Measurements from ENCODE around the gene COX6B1. TPM values are rescaled to one million over a fixed set of nuclear protein-coding genes. Genes with fewer than 3 reads are reported as not detected.
A peak's percentile ranks its signal among the peaks of the same experiment; 100 is the strongest.
"Not testable (repeated sequence)": the region's sequence is repeated elsewhere in the genome, so short reads cannot be mapped to it uniquely, and the experiment has no call there.

COX6B1 gene
- 609 TPM for polyA plus RNA-seq (2013, experiment 1 of 2)
- 620 TPM for polyA plus RNA-seq (2013, experiment 2 of 2)

GRCh38 chr19:35648017-35648961, at the start of gene COX6B1:
COX6B1 (plus strand) TSS chr19:35648323; CDS start chr19:35651244, 2,921 bp downstream.
- H3K9ac ChIP-seq (ENCODE audit: low read length), result peak within 1 kb of the TSS; percentile 86
- no peak within 1 kb of the TSS for H4K8ac ChIP-seq (ENCODE audit: low read depth, low read length)
- H3K56ac ChIP-seq (ENCODE audit: low read length), result peak within 1 kb of the TSS; percentile 95
- H3K4me3 ChIP-seq (ENCODE audit: low read length), result peak within 1 kb of the TSS; percentile 87
- no peaks in the 10 kb centered on the region for H3K36me3 ChIP-seq (ENCODE audit: control insufficient read depth, insufficient read depth, low read length)
- H2BK15ac ChIP-seq (replicated peaks; ENCODE audit: low read depth), result no peak within 1 kb of the TSS
- H3K4me1 ChIP-seq (ENCODE audit: control insufficient read depth, low read depth, low read length), result peaks cover 4% of the 10 kb centered on the region
- no peak within 1 kb of the TSS for H2AK5ac ChIP-seq (ENCODE audit: low read length)
- DNase-seq, result peak; percentile 99
- H3K4me2 ChIP-seq (ENCODE audit: low read length), result peak within 1 kb of the TSS; percentile 95
- H3K27me3 ChIP-seq (ENCODE audit: insufficient read depth, low read length, poor library complexity), result no peaks in the 10 kb centered on the region
- no CpG with 5 or more reads among the region's 46 CpGs for WGBS (ENCODE audit: extremely low coverage, insufficient coverage, low lambda C conversion rate)
- peak within 1 kb of the TSS; percentile 46 for H3K4ac ChIP-seq (ENCODE audit: low read depth, low read length)
- H3K79me1 ChIP-seq (ENCODE audit: low read length), result peaks cover 11% of the 10 kb centered on the region
- H3K79me2 ChIP-seq (ENCODE audit: control insufficient read depth, insufficient read depth, low read length), result peaks cover 9% of the 10 kb centered on the region
- H3K27ac ChIP-seq (ENCODE audit: low read depth, low read length), result no peak within 1 kb of the TSS
- H2BK120ac ChIP-seq (ENCODE audit: low read depth, low read length), result no peak within 1 kb of the TSS
- H3K18ac ChIP-seq (ENCODE audit: low read length), result peak within 1 kb of the TSS; percentile 81
- H2BK5ac ChIP-seq (ENCODE audit: low read length), result no peak within 1 kb of the TSS
- H4K5ac ChIP-seq (ENCODE audit: low read length), result no peak within 1 kb of the TSS
- no peak within 1 kb of the TSS for H3K23ac ChIP-seq (ENCODE audit: low read length)

- Histone ChIP-seq H2AK5ac (ENCODE audit: low read length) (no peak overlapping the region), H4K8ac (ENCODE audit: low read depth, low read length) (no peak overlapping the region), H3K56ac (ENCODE audit: low read length) (no peak overlapping the region), H3K9ac (ENCODE audit: low read length) (no peak overlapping the region), H2BK120ac (ENCODE audit: low read depth, low read length) (no peak overlapping the region), H3K4me3 (ENCODE audit: low read length) (no peak overlapping the region), H3K4me1 (ENCODE audit: control insufficient read depth, low read depth, low read length) (no peaks in the 10 kb centered on the region), H2BK15ac (replicated peaks; ENCODE audit: low read depth) (no peak overlapping the region), H3K27ac (ENCODE audit: low read depth, low read length) (no peak overlapping the region), H3K79me2 (ENCODE audit: control insufficient read depth, insufficient read depth, low read length) (no peaks in the 10 kb centered on the region), H2BK5ac (ENCODE audit: low read length) (no peak overlapping the region), H4K5ac (ENCODE audit: low read length) (no peak overlapping the region), H3K4ac (ENCODE audit: low read depth, low read length) (no peak overlapping the region), H3K27me3 (ENCODE audit: insufficient read depth, low read length, poor library complexity) (no peaks in the 10 kb centered on the region), H3K18ac (ENCODE audit: low read length) (no peak overlapping the region), H3K4me2 (ENCODE audit: low read length) (no peak overlapping the region), H3K79me1 (ENCODE audit: low read length) (no peaks in the 10 kb centered on the region), H3K23ac (ENCODE audit: low read length) (no peak overlapping the region), H3K36me3 (ENCODE audit: control insufficient read depth, insufficient read depth, low read length) (no peaks in the 10 kb centered on the region)
- WGBS (ENCODE audit: extremely low coverage, insufficient coverage, low lambda C conversion rate), result no CpG with 5 or more reads among the region's 3 CpGs
- no peak for DNase-seq
Observed at GRCh38 chr19:35601971-35602370, 46.2 kb upstream of the COX6B1 start.

GRCh38 chr19:35604436-35604835, 43.7 kb upstream of the COX6B1 start:
- H3K9ac ChIP-seq (ENCODE audit: low read length); H2BK15ac ChIP-seq (replicated peaks; ENCODE audit: low read depth); H2BK5ac ChIP-seq (ENCODE audit: low read length); H3K79me1 ChIP-seq (ENCODE audit: low read length); H3K4me1 ChIP-seq (ENCODE audit: control insufficient read depth, low read depth, low read length); H3K18ac ChIP-seq (ENCODE audit: low read length); H4K8ac ChIP-seq (ENCODE audit: low read depth, low read length); H2AK5ac ChIP-seq (ENCODE audit: low read length); H3K27ac ChIP-seq (ENCODE audit: low read depth, low read length); H3K4me3 ChIP-seq (ENCODE audit: low read length); H3K56ac ChIP-seq (ENCODE audit: low read length); DNase-seq; H3K27me3 ChIP-seq (ENCODE audit: insufficient read depth, low read length, poor library complexity); H3K23ac ChIP-seq (ENCODE audit: low read length); H3K4me2 ChIP-seq (ENCODE audit: low read length); H4K5ac ChIP-seq (ENCODE audit: low read length); H2BK120ac ChIP-seq (ENCODE audit: low read depth, low read length); H3K36me3 ChIP-seq (ENCODE audit: control insufficient read depth, insufficient read depth, low read length); H3K4ac ChIP-seq (ENCODE audit: low read depth, low read length); H3K79me2 ChIP-seq (ENCODE audit: control insufficient read depth, insufficient read depth, low read length): not testable (repeated sequence)
- WGBS (ENCODE audit: extremely low coverage, insufficient coverage, low lambda C conversion rate), result no CpG with 5 or more reads among the region's 4 CpGs

- H4K8ac ChIP-seq (ENCODE audit: low read depth, low read length); H3K23ac ChIP-seq (ENCODE audit: low read length); H3K4me2 ChIP-seq (ENCODE audit: low read length); H3K79me2 ChIP-seq (ENCODE audit: control insufficient read depth, insufficient read depth, low read length); H2BK120ac ChIP-seq (ENCODE audit: low read depth, low read length); H2AK5ac ChIP-seq (ENCODE audit: low read length); H3K9ac ChIP-seq (ENCODE audit: low read length); H2BK15ac ChIP-seq (replicated peaks; ENCODE audit: low read depth); H3K4me1 ChIP-seq (ENCODE audit: control insufficient read depth, low read depth, low read length); H3K18ac ChIP-seq (ENCODE audit: low read length); H3K4me3 ChIP-seq (ENCODE audit: low read length); DNase-seq; H3K36me3 ChIP-seq (ENCODE audit: control insufficient read depth, insufficient read depth, low read length); H3K56ac ChIP-seq (ENCODE audit: low read length); H3K27ac ChIP-seq (ENCODE audit: low read depth, low read length); H4K5ac ChIP-seq (ENCODE audit: low read length); H2BK5ac ChIP-seq (ENCODE audit: low read length); H3K4ac ChIP-seq (ENCODE audit: low read depth, low read length); H3K79me1 ChIP-seq (ENCODE audit: low read length); H3K27me3 ChIP-seq (ENCODE audit: insufficient read depth, low read length, poor library complexity): not testable (repeated sequence)
- WGBS (ENCODE audit: extremely low coverage, insufficient coverage, low lambda C conversion rate), result no CpG with 5 or more reads among the region's 8 CpGs
Observed at GRCh38 chr19:35607170-35607569, 41.0 kb upstream of the COX6B1 start.

GRCh38 chr19:35607661-35608060, 40.5 kb upstream of the COX6B1 start:
- Histone ChIP-seq H3K18ac (ENCODE audit: low read length) (no peak overlapping the region), H3K4me3 (ENCODE audit: low read length) (no peak overlapping the region), H2BK15ac (replicated peaks; ENCODE audit: low read depth) (no peak overlapping the region), H2BK120ac (ENCODE audit: low read depth, low read length) (no peak overlapping the region), H3K27ac (ENCODE audit: low read depth, low read length) (no peak overlapping the region), H3K56ac (ENCODE audit: low read length) (no peak overlapping the region), H3K4me2 (ENCODE audit: low read length) (no peak overlapping the region), H3K79me2 (ENCODE audit: control insufficient read depth, insufficient read depth, low read length) (no peaks in the 10 kb centered on the region), H4K8ac (ENCODE audit: low read depth, low read length) (no peak overlapping the region), H3K4ac (ENCODE audit: low read depth, low read length) (no peak overlapping the region), H2AK5ac (ENCODE audit: low read length) (no peak overlapping the region), H3K9ac (ENCODE audit: low read length) (no peak overlapping the region), H3K27me3 (ENCODE audit: insufficient read depth, low read length, poor library complexity) (no peaks in the 10 kb centered on the region), H3K36me3 (ENCODE audit: control insufficient read depth, insufficient read depth, low read length) (no peaks in the 10 kb centered on the region), H3K23ac (ENCODE audit: low read length) (no peak overlapping the region), H3K4me1 (ENCODE audit: control insufficient read depth, low read depth, low read length) (no peaks in the 10 kb centered on the region), H3K79me1 (ENCODE audit: low read length) (no peaks in the 10 kb centered on the region), H2BK5ac (ENCODE audit: low read length) (no peak overlapping the region), H4K5ac (ENCODE audit: low read length) (no peak overlapping the region)
- WGBS (ENCODE audit: extremely low coverage, insufficient coverage, low lambda C conversion rate), result no CpG with 5 or more reads among the region's 3 CpGs
- no peak for DNase-seq
